ENCODE results near the gene ADGRG3. TPM values are rescaled to one million over a fixed set of nuclear protein-coding genes. Genes with fewer than 3 reads are reported as not detected.
"Not testable (repeated sequence)": the region's sequence is repeated elsewhere in the genome, so short reads cannot be mapped to it uniquely, and the experiment has no call there.

The ADGRG3 gene
- total RNA-seq, 1 donor from 2014 or later: not detected

GRCh38 chr16:57726433-57726947 lies 58.4 kb downstream of the ADGRG3 start:
- no peak for DNase-seq (ENCODE audit: low read depth, low spot score)
- TF ChIP-seq CTCF (conservative IDR thresholded peaks at IDR 0.05): no peak
- Mint-ChIP-seq H3K4me1 (no peaks in the 10 kb centered on the region), H3K27ac (ENCODE audit: unreplicated experiment) (no peak overlapping the region), H3K27me3 (ENCODE audit: low read depth) (no peaks in the 10 kb centered on the region), H3K9me3 (no peaks in the 10 kb centered on the region), H3K4me3 (no peak overlapping the region), H3K36me3 (ENCODE audit: low read depth) (no peaks in the 10 kb centered on the region)

- Mint-ChIP-seq H3K9me3 (peaks cover under 1% of the 10 kb centered on the region), H3K4me1 (no peaks in the 10 kb centered on the region), H3K4me3 (no peak overlapping the region), H3K27me3 (ENCODE audit: low read depth) (no peaks in the 10 kb centered on the region), H3K36me3 (ENCODE audit: low read depth) (peaks cover under 1% of the 10 kb centered on the region), H3K27ac (ENCODE audit: unreplicated experiment) (no peak overlapping the region)
- no peak for DNase-seq (ENCODE audit: low read depth, low spot score)
- TF ChIP-seq CTCF (conservative IDR thresholded peaks at IDR 0.05): no peak
Measured at GRCh38 chr16:57727610-57728009, 59.5 kb downstream of the ADGRG3 start.

- Mint-ChIP-seq H3K9me3 (peaks cover 2% of the 10 kb centered on the region), H3K27me3 (ENCODE audit: low read depth) (no peaks in the 10 kb centered on the region), H3K4me3 (no peak overlapping the region), H3K27ac (ENCODE audit: unreplicated experiment) (no peak overlapping the region), H3K36me3 (ENCODE audit: low read depth) (peaks cover 2% of the 10 kb centered on the region), H3K4me1 (no peaks in the 10 kb centered on the region)
- no peak for DNase-seq (ENCODE audit: low read depth, low spot score)
- no peak for TF ChIP-seq CTCF (conservative IDR thresholded peaks at IDR 0.05)
Measured at GRCh38 chr16:57728336-57729181, 60.5 kb downstream of the ADGRG3 start.

- peaks cover 2% of the 10 kb centered on the region for H3K9me3 Mint-ChIP-seq
- H3K27ac Mint-ChIP-seq (ENCODE audit: unreplicated experiment): no peak overlapping the region
- no peaks in the 10 kb centered on the region for H3K4me1 Mint-ChIP-seq
- peaks cover 2% of the 10 kb centered on the region for H3K36me3 Mint-ChIP-seq (ENCODE audit: low read depth)
- H3K4me3 Mint-ChIP-seq: no peak overlapping the region
- DNase-seq (ENCODE audit: low read depth, low spot score): no peak
- H3K27me3 Mint-ChIP-seq (ENCODE audit: low read depth): no peaks in the 10 kb centered on the region
- TF ChIP-seq CTCF (conservative IDR thresholded peaks at IDR 0.05): no peak
Measured at GRCh38 chr16:57729182-57729484, 61.0 kb downstream of the ADGRG3 start.

GRCh38 chr16:57729852-57730251 lies 61.7 kb downstream of the ADGRG3 start:
- H3K36me3 Mint-ChIP-seq (ENCODE audit: low read depth); H3K27ac Mint-ChIP-seq (ENCODE audit: unreplicated experiment); H3K9me3 Mint-ChIP-seq; H3K27me3 Mint-ChIP-seq (ENCODE audit: low read depth); DNase-seq (ENCODE audit: low read depth, low spot score); H3K4me1 Mint-ChIP-seq; H3K4me3 Mint-ChIP-seq: not testable (repeated sequence)
